Prostate gland (tissue), 2 donors: ENCODE results near the gene PDZRN4.

Source experiments
- CTCF ChIP-seq, 4 experiments: fragments of 200-600 bp in 2 of 4; fragments of 450-650 bp in 2 of 4; sonication (generic) in 2 of 4; IDR thresholded peaks; 1 replicate in 3 of 4; 2 replicates in 1 of 4; pipeline ENCODE4 v1.5.1; 2016 to 2019; ENCODE audit warnings: antibody characterized with exemption in 4 of 4, mild to moderate bottlenecking in 2 of 4, moderate library complexity in 2 of 4
- POLR2A ChIP-seq: fragments of 450-650 bp; IDR thresholded peaks from one replicate; pipeline ENCODE4 v1.6.1; 2016; ENCODE audit warnings: antibody characterized with exemption, mild to moderate bottlenecking

- no peak for TF ChIP-seq CTCF (IDR thresholded peaks at IDR 0.05)
- no peak for TF ChIP-seq POLR2A
Measured at GRCh38 chr12:41459111-41459905, 271.2 kb downstream of the PDZRN4 start.
